IMR-90 (cell line): Measurements from ENCODE around the gene SEC61B. TPM values are rescaled to one million over a fixed set of nuclear protein-coding genes. Genes with fewer than 3 reads are reported as not detected.

ENCODE experiments used
- ATAC-seq: fragments of 200-7000 bp; cut with Tn5 transposase; 2 replicates; pipeline ENCODE4 v1.9.1; 2020; ENCODE audit warnings: low read depth, mild to moderate bottlenecking, moderate library complexity
- BruUV-seq: library from RNA; stranded (reverse); fragments of 400-500 nt; replicated peaks from 2 replicates; lab custom pipeline; 2021; lab: Mats Ljungman, UMichigan
- CTCF ChIA-PET: fragments of 300-600 bp; formaldehyde crosslinking; extraction: SDS; loops from one replicate; lab custom pipeline; 2021; ENCODE audit warnings: antibody characterized with exemption; lab: Yijun Ruan, JAX
- POLR2A ChIA-PET: fragments of 300-600 bp; sonication (Branson Sonifier 250); formaldehyde crosslinking; loops from one replicate; lab custom pipeline; 2022; ENCODE audit warnings: antibody characterized with exemption; ENCODE audit not compliant: unreplicated experiment; lab: Charles Lee
- DNase-seq: peaks from one replicate; pipeline ENCODE4 v3.0.0; 2013
- H2AFZ ChIP-seq: replicated peaks from 2 replicates; pipeline ENCODE3; 2013; ENCODE audit warnings: low read length, mild to moderate bottlenecking; ENCODE audit not compliant: poor library complexity
- H2AK5ac ChIP-seq: 2 replicates; pipeline ENCODE4 v1.6.1; 2013; ENCODE audit warnings: low read depth, low read length, inconsistent platforms
- H2AK9ac ChIP-seq: replicated peaks from 2 replicates; pipeline ENCODE3; 2013; ENCODE audit warnings: mild to moderate bottlenecking, low read depth, low read length, moderate library complexity; ENCODE audit not compliant: poor library complexity
- H2BK120ac ChIP-seq: 2 replicates; pipeline ENCODE4 v1.6.1; 2013; ENCODE audit warnings: low read depth, low read length, inconsistent platforms
- H2BK15ac ChIP-seq: 3 replicates; pipeline ENCODE4 v1.6.1; 2013; ENCODE audit warnings: low read depth, low read length, inconsistent platforms
- H2BK20ac ChIP-seq: 2 replicates; pipeline ENCODE4 v1.6.1; 2013; ENCODE audit warnings: low read depth, mild to moderate bottlenecking, inconsistent platforms, low read length, moderate library complexity
- H2BK5ac ChIP-seq: 2 replicates; pipeline ENCODE4 v1.6.1; 2013; ENCODE audit warnings: mild to moderate bottlenecking, low read depth, low read length, inconsistent platforms; ENCODE audit not compliant: poor library complexity, severe bottlenecking
- H3K14ac ChIP-seq: replicated peaks from 2 replicates; pipeline ENCODE4 v1.6.1; 2013; ENCODE audit warnings: low read depth, low read length, inconsistent platforms
- H3K18ac ChIP-seq: 2 replicates; pipeline ENCODE4 v1.6.1; 2013; ENCODE audit warnings: low read depth, low read length, control low read depth
- H3K23ac ChIP-seq: 2 replicates; pipeline ENCODE4 v1.6.1; 2013; ENCODE audit warnings: low read depth, low read length, inconsistent platforms
- H3K27ac ChIP-seq: 2 replicates; pipeline ENCODE4 v1.5.1; 2013; ENCODE audit warnings: mild to moderate bottlenecking, control low read depth, low read length; ENCODE audit not compliant: insufficient read depth
- H3K27me3 ChIP-seq: 2 replicates; pipeline ENCODE4 v1.6.1; 2013; ENCODE audit warnings: low read length; ENCODE audit not compliant: control insufficient read depth, insufficient read depth
- H3K36me3 ChIP-seq: 2 replicates; pipeline ENCODE4 v1.6.1; 2013; ENCODE audit warnings: low read length, mixed read lengths; ENCODE audit not compliant: control insufficient read depth, insufficient read depth
- H3K4ac ChIP-seq: 2 replicates; pipeline ENCODE4 v1.6.1; 2013; ENCODE audit warnings: low read depth, low read length, inconsistent platforms
- H3K4me1 ChIP-seq: 2 replicates; pipeline ENCODE4 v1.6.1; 2013; ENCODE audit warnings: low read length, mixed read lengths; ENCODE audit not compliant: control insufficient read depth, insufficient read depth
- H3K4me2 ChIP-seq: 2 replicates; pipeline ENCODE4 v1.6.1; 2013; ENCODE audit warnings: low read depth, mild to moderate bottlenecking, control low read depth, low read length, moderate library complexity
- H3K4me3 ChIP-seq: 2 replicates; pipeline ENCODE4 v1.5.1; 2013; ENCODE audit warnings: low read depth, mild to moderate bottlenecking, control low read depth, low read length, moderate library complexity; ENCODE audit not compliant: insufficient read depth
- H3K56ac ChIP-seq: 2 replicates; pipeline ENCODE4 v1.6.1; 2013; ENCODE audit warnings: low read length, inconsistent platforms; ENCODE audit not compliant: insufficient read depth; ENCODE audit errors: extremely low read depth
- H3K79me1 ChIP-seq, 2 experiments: 2 replicates each; pipeline ENCODE4 v1.6.1; 2013; ENCODE audit warnings: low read length in 2 of 2, inconsistent platforms in 1 of 2, low read depth in 1 of 2
- H3K9ac ChIP-seq: 2 replicates; pipeline ENCODE4 v1.6.1; 2013; ENCODE audit warnings: low read depth, low read length, control low read depth
- H3K9me1 ChIP-seq: 2 replicates; pipeline ENCODE4 v1.6.1; 2013; ENCODE audit warnings: low read length, inconsistent platforms; ENCODE audit not compliant: insufficient read depth
- H3K9me3 ChIP-seq: 2 replicates; pipeline ENCODE4 v1.6.1; 2013; ENCODE audit warnings: low read length; ENCODE audit not compliant: control insufficient read depth, insufficient read depth
- H4K20me1 ChIP-seq: 2 replicates; pipeline ENCODE4 v1.6.1; 2013; ENCODE audit warnings: low read length, inconsistent platforms; ENCODE audit not compliant: insufficient read depth
- H4K5ac ChIP-seq: 2 replicates; pipeline ENCODE4 v1.6.1; 2013; ENCODE audit warnings: mild to moderate bottlenecking, low read depth, low read length, control low read depth
- H4K8ac ChIP-seq, 2 experiments: 2 replicates each; pipeline ENCODE4 v1.6.1; 2013; ENCODE audit warnings: low read depth in 2 of 2, low read length in 2 of 2, control low read depth in 1 of 2, inconsistent platforms in 1 of 2
- H4K91ac ChIP-seq: 2 replicates; pipeline ENCODE4 v1.6.1; 2013; ENCODE audit warnings: low read depth, low read length, inconsistent platforms; ENCODE audit not compliant: insufficient read depth
- CEBPB ChIP-seq: IDR thresholded peaks from 2 replicates; pipeline ENCODE4 v1.6.1; 2012; ENCODE audit warnings: low read depth, low read length, improper control_type of control experiment
- CHD1 ChIP-seq: IDR thresholded peaks from 2 replicates; pipeline ENCODE4 v1.6.1; 2012; ENCODE audit warnings: low read depth, low read length, improper control_type of control experiment
- ELK1 ChIP-seq: fragments of 150-350 bp; IDR thresholded peaks from 2 replicates; pipeline ENCODE4 v1.6.1; 2016; ENCODE audit warnings: low read depth, mild to moderate bottlenecking, low read length, moderate library complexity, borderline replicate concordance
- FOS ChIP-seq: fragments of 150-350 bp; IDR thresholded peaks from 2 replicates; pipeline ENCODE4 v1.6.1; 2016; ENCODE audit warnings: low read depth, low read length
- MAZ ChIP-seq: IDR thresholded peaks from 2 replicates; pipeline ENCODE4 v1.6.1; 2012; ENCODE audit warnings: low read depth, mild to moderate bottlenecking, low read length, improper control_type of control experiment, moderate library complexity, borderline replicate concordance
- MXI1 ChIP-seq: IDR thresholded peaks from 2 replicates; pipeline ENCODE4 v1.6.1; 2012; ENCODE audit warnings: low read depth, mild to moderate bottlenecking, low read length, moderate library complexity, borderline replicate concordance
- NFE2L2 ChIP-seq: fragments of 150-350 bp; IDR thresholded peaks from 2 replicates; pipeline ENCODE4 v1.6.1; 2016; ENCODE audit warnings: low read depth, mild to moderate bottlenecking, low read length
- POLR2A ChIP-seq: IDR thresholded peaks from 2 replicates; pipeline ENCODE4 v1.6.1; 2012; ENCODE audit warnings: mild to moderate bottlenecking, low read depth, low read length
- RAD21 ChIP-seq: IDR thresholded peaks from 2 replicates; pipeline ENCODE4 v1.6.1; 2012; ENCODE audit warnings: low read length, improper control_type of control experiment
- RCOR1 ChIP-seq: IDR thresholded peaks from 2 replicates; pipeline ENCODE4 v1.6.1; 2012; ENCODE audit warnings: mild to moderate bottlenecking, low read length, improper control_type of control experiment; ENCODE audit not compliant: insufficient replicate concordance
- RFX5 ChIP-seq: IDR thresholded peaks from 2 replicates; pipeline ENCODE4 v1.8.0; 2012; ENCODE audit warnings: low read depth, mild to moderate bottlenecking, low read length, moderate library complexity
- SMC3 ChIP-seq: fragments of 150-350 bp; IDR thresholded peaks from 2 replicates; pipeline ENCODE4 v1.6.1; 2016; ENCODE audit warnings: low read depth, mild to moderate bottlenecking, antibody characterized with exemption, low read length, moderate library complexity
- USF2 ChIP-seq: fragments of 150-350 bp; IDR thresholded peaks from 2 replicates; pipeline ENCODE4 v1.6.1; 2017; ENCODE audit warnings: mild to moderate bottlenecking, antibody characterized with exemption, low read length, low read depth
- WGBS, 2 experiments: methylation state at CpG; one replicate each; pipeline versions ENCODE4 v1.1.5 to v1.1.7; 2013; ENCODE audit warnings: missing lambda C conversion rate in 2 of 2; ENCODE audit not compliant: insufficient read length in 1 of 2; ENCODE audit errors: extremely low coverage in 2 of 2; 5-methylcytosine and 5-hydroxymethylcytosine counted together
- dilution Hi-C: fragments of 300-500 bp; cut with HindIII; formaldehyde crosslinking; loops from one replicate; pipeline ENCODE4 v1.14.3; 2018; ENCODE audit warnings: low sequenced_read_pairs; ENCODE audit not compliant: unreplicated experiment
- in situ Hi-C: fragments of 300-500 bp; cut with MboI; formaldehyde crosslinking; loops from 3 replicates; pipeline ENCODE4 v1.14.3; 2019; ENCODE audit warnings: low sequenced_read_pairs, inconsistent platforms, mixed read lengths
- intact Hi-C: fragments of 100-400 bp; cut with micrococcal nuclease; formaldehyde crosslinking; loops from 2 replicates; pipeline ENCODE4 v1.10.0; 2022
- polyA plus RNA-seq, 3 experiments: library from polyadenylated mRNA; depleted of rRNA; stranded (reverse); fragments of >200 nt; gene quantifications; 2 replicates each; pipeline ENCODE4 v1.2.3, GENCODE V29; 2012; ENCODE audit warnings: low replicate concordance in 1 of 3
- total RNA-seq: library from RNA; depleted of rRNA; stranded (reverse); fragments of >200 nt; gene quantifications from 2 replicates; pipeline ENCODE4 v1.2.3, GENCODE V29; 2012
- TF ChIP-seq, protein P1 (sequence below): conservative IDR thresholded peaks from 2 replicates; pipeline ENCODE4 v1.5.1; 2012; ENCODE audit warnings: mild to moderate bottlenecking, low read depth, low read length, improper control_type of control experiment

Gene SEC61B
- total and polyA plus RNA-seq, 2 of the 4 experiments (the other 2 are of a cell fraction) = 180 to 281 TPM

DNA sequence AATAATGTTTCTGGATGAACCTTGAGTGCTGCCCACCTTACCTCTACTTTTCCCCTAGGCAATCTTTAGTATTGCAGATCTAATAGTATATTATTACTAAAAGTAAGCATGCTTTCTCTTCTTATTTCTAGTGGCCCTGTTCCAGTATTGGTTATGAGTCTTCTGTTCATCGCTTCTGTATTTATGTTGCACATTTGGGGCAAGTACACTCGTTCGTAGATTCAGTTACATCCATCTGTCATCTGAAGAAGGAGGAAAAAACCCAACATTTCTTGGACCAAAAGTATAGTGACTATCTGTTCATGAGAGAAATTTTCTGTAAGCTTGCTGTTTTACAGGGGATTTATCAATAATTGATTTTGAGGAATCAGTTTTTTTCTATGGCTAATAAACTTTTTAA is 8.1 kb downstream of the SEC61B start:
- Histone ChIP-seq H4K20me1 (peaks cover 36% of the 10 kb centered on the region), H3K23ac (no peak overlapping the region), H2AK9ac (no peak overlapping the region), H3K36me3 (peaks cover 37% of the 10 kb centered on the region), H4K91ac (no peak overlapping the region), H3K4me2 (no peak overlapping the region), H2BK5ac (no peak overlapping the region), H3K27ac (no peak overlapping the region), H3K9me3 (no peaks in the 10 kb centered on the region), H3K79me1 (peaks cover 13 to 39% of the 10 kb centered on the region in 2 experiments), H2BK120ac (no peak overlapping the region), H2AK5ac (no peak overlapping the region), H3K4me3 (no peak overlapping the region), H4K8ac (no peak overlapping the region), H2AFZ (no peak overlapping the region), H2BK20ac (no peak overlapping the region), H3K9ac (no peak overlapping the region), H3K27me3 (no peaks in the 10 kb centered on the region), H3K4ac (no peak overlapping the region), H3K9me1 (no peaks in the 10 kb centered on the region), H3K18ac (no peak overlapping the region), H3K14ac (no peak overlapping the region), H3K56ac (no peak overlapping the region), H4K5ac (no peak overlapping the region), H2BK15ac (no peak overlapping the region), H3K4me1 (no peaks in the 10 kb centered on the region)
- dilution Hi-C loops = no loop called here
- in situ Hi-C loops = no loop called here
- ATAC-seq (no peak), DNase-seq (no peak)
- no peak for TF ChIP-seq FOS
- TF ChIP-seq CHD1 = no peak
- TF ChIP-seq, protein P1, sequence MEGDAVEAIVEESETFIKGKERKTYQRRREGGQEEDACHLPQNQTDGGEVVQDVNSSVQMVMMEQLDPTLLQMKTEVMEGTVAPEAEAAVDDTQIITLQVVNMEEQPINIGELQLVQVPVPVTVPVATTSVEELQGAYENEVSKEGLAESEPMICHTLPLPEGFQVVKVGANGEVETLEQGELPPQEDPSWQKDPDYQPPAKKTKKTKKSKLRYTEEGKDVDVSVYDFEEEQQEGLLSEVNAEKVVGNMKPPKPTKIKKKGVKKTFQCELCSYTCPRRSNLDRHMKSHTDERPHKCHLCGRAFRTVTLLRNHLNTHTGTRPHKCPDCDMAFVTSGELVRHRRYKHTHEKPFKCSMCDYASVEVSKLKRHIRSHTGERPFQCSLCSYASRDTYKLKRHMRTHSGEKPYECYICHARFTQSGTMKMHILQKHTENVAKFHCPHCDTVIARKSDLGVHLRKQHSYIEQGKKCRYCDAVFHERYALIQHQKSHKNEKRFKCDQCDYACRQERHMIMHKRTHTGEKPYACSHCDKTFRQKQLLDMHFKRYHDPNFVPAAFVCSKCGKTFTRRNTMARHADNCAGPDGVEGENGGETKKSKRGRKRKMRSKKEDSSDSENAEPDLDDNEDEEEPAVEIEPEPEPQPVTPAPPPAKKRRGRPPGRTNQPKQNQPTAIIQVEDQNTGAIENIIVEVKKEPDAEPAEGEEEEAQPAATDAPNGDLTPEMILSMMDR = no peak
- no peak for TF ChIP-seq MXI1
- no peak for TF ChIP-seq RFX5
- no peak for TF ChIP-seq MAZ
- no peak for TF ChIP-seq POLR2A
- no peak for TF ChIP-seq RCOR1
- TF ChIP-seq NFE2L2 = no peak
- TF ChIP-seq ELK1 = no peak
- TF ChIP-seq SMC3 = no peak
- no peak for TF ChIP-seq CEBPB
- TF ChIP-seq RAD21 = no peak
- TF ChIP-seq USF2 = no peak
- ChIA-PET CTCF (no interaction called here), POLR2A (no interaction called here)
- 100% methylated on average over 1 of the region's 3 CpGs; no CpG with 5 or more reads in 1 of the 2 experiments for WGBS, 2 experiments
- intact Hi-C loops = no loop called here
- BruUV-seq = no TSS peak
